Measurements from ENCODE around the gene SUMF1. TPM values are rescaled to one million over a fixed set of nuclear protein-coding genes. Genes with fewer than 3 reads are reported as not detected.

Gene SUMF1
- total RNA-seq, 1 donor: 41.9 TPM

GRCh38 chr3:4409971-4410573, 57.0 kb downstream of the SUMF1 start:
- no peak for DNase-seq (ENCODE audit: low read depth)
- no peak overlapping the region for H3K4me3 ChIP-seq (ENCODE audit: low read depth, low read length)
- TF ChIP-seq CTCF (IDR thresholded peaks at IDR 0.05; ENCODE audit: insufficient read depth, low read depth, low read length): no peak

- TF ChIP-seq CTCF (IDR thresholded peaks at IDR 0.05; ENCODE audit: insufficient read depth, low read depth, low read length): no peak
- H3K4me3 ChIP-seq (ENCODE audit: low read depth, low read length): no peak overlapping the region
- DNase-seq (ENCODE audit: low read depth): no peak
These were observed 57.7 kb downstream of the SUMF1 start for GRCh38 chr3:4409415-4409814.

DNA sequence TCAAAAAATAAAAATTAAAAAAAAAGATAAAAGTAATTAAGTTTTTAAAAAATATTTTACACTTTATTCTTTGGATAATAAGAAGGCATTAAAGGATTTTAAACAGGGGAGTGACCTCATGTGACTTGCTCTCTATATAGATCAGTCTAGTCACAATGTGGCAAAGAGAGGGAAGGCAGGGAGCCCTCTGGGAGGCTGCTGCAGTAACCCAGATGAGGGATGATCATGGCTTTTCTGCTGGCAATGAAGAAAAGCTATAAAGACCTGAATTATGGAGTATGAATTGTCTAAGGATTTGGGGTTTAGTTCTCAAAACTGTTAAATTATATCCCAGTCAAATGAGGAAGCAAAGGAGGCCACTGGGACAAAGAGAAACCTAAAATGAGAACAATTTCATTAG, 58.1 kb downstream of the SUMF1 start:
- no peak overlapping the region for H3K4me3 ChIP-seq (ENCODE audit: low read depth, low read length)
- TF ChIP-seq CTCF (IDR thresholded peaks at IDR 0.05; ENCODE audit: insufficient read depth, low read depth, low read length): no peak
- no peak for DNase-seq (ENCODE audit: low read depth)

GRCh38 chr3:4407941-4408340, 59.1 kb downstream of the SUMF1 start:
- TF ChIP-seq CTCF (IDR thresholded peaks at IDR 0.05; ENCODE audit: insufficient read depth, low read depth, low read length): no peak
- H3K4me3 ChIP-seq (ENCODE audit: low read depth, low read length): no peak overlapping the region
- DNase-seq (ENCODE audit: low read depth): no peak

GRCh38 chr3:4406746-4407568, 60.1 kb downstream of the SUMF1 start:
- no peak for TF ChIP-seq CTCF (IDR thresholded peaks at IDR 0.05; ENCODE audit: insufficient read depth, low read depth, low read length)
- no peak for DNase-seq (ENCODE audit: low read depth)
- H3K4me3 ChIP-seq (ENCODE audit: low read depth, low read length): no peak overlapping the region

GRCh38 chr3:4404881-4405280, 62.2 kb downstream of the SUMF1 start:
- no peak overlapping the region for H3K4me3 ChIP-seq (ENCODE audit: low read depth, low read length)
- DNase-seq (ENCODE audit: low read depth): no peak
- TF ChIP-seq CTCF (IDR thresholded peaks at IDR 0.05; ENCODE audit: insufficient read depth, low read depth, low read length): no peak

Measured in fibroblast of villous mesenchyme (primary cell).